Cardiac fibroblast (primary cell): ENCODE measurements around the gene PTPRD.

ENCODE experiments used
- DNase-seq, 2 donors: peaks; one replicate each; pipeline versions ENCODE4 v3.0.0 to v3.0.0-alpha.2; 2010; ENCODE audit warnings: low read depth in 2 of 2
- H3K4me3 ChIP-seq, 2 donors: replicated peaks in 1 of 2; 1 replicate in 1 of 2; 2 replicates in 1 of 2; pipeline ENCODE4 v1.5.1; 2011; ENCODE audit warnings: low read depth in 2 of 2, low read length in 2 of 2, mild to moderate bottlenecking in 2 of 2, moderate library complexity in 1 of 2
- CTCF ChIP-seq: IDR thresholded peaks from one replicate; pipeline ENCODE4 v1.5.1; 2011; ENCODE audit warnings: low read depth, mild to moderate bottlenecking, low read length, inconsistent platforms

Gene PTPRD

DNA sequence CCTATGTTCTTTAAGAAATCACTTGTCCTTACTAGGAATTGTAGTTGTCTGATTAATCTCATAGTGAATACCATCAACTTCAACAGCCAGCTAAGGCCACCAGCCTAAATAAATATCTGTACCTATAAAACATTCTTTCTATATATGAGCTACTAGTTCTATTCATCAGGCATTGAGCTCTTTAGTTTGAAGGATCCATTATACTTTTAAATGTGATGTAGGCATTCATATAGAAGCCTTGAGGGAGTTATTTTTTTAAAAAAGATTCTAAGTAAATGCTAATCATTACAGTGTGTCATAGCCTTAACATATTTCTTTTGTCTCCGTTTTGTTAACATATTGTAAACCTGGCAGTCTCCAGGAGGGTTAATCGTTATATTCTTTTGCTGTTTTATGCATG is 838.3 kb downstream of the PTPRD start:
- no peak for DNase-seq
- no peak for TF ChIP-seq CTCF
- H3K4me3 ChIP-seq = no peak overlapping the region

GRCh38 chr9:9771314-9771713 is 841.5 kb downstream of the PTPRD start:
- no peak for DNase-seq
- H3K4me3 ChIP-seq = no peak overlapping the region
- no peak for TF ChIP-seq CTCF

GRCh38 chr9:9764821-9765220 is 848.0 kb downstream of the PTPRD start:
- H3K4me3 ChIP-seq = no peak overlapping the region
- no peak for DNase-seq
- no peak for TF ChIP-seq CTCF

DNA sequence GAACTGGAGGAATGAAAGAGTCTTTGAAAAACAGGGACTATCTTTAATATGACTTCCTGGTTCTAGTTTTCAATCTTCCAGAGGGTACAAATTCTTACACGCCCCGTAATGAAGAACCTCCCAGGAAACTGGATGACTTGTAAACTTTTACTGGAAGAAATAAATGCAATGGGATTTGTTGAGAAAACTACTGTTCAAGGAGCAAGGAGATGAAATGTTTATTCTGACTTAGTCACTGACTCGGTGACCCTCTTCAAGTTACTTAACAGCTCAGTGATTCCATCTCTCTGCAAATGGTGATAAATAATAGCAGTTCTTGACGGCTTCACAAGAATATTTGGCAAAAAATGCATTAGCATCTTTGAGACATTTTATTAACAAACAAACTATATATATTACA is 858.6 kb downstream of the PTPRD start:
- no peak for DNase-seq
- no peak for TF ChIP-seq CTCF

DNA sequence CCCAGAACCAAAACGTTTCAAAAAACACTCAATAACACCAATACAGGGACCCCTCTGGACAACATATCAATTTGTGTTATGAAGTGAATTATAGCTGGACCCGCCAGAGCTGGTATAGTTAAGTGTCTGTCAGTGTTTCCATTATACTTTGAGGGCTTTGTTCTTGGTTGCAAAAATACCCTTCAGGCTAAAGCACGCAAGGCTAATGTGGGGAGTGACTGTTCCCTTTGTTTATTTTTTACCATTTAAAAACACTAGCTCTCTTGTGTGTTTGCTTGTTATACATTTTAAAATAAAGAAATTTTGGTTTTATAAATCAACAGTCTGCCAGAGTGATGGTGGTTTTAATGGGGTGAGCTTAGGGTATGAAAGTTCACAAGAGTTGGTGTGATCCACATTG is 859.5 kb downstream of the PTPRD start:
- no peak overlapping the region for H3K4me3 ChIP-seq
- TF ChIP-seq CTCF = no peak
- DNase-seq = no peak

More for the DNA sequence above, 858.6 kb downstream of the PTPRD start:
- no peak overlapping the region for H3K4me3 ChIP-seq

DNA sequence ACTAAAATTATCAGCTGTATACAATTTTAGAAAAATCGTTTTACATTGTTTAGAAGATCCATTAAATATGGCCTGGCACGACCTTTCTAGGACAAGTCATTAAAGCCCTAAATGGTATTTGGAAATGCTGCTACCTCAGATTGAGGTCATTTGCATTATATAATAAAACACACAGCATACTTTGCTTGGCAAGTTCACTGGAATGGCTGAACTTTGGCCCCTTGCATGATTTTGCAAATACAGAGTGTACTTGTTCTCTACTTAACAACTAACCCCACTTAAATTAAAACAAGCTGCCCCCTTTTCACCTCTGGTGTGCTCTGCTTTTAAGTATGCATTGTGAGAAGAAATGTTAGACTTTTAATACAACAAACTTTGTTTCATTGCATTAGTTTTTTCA is 860.1 kb downstream of the PTPRD start:
- no peak overlapping the region for H3K4me3 ChIP-seq
- no peak for TF ChIP-seq CTCF
- DNase-seq = no peak

DNA sequence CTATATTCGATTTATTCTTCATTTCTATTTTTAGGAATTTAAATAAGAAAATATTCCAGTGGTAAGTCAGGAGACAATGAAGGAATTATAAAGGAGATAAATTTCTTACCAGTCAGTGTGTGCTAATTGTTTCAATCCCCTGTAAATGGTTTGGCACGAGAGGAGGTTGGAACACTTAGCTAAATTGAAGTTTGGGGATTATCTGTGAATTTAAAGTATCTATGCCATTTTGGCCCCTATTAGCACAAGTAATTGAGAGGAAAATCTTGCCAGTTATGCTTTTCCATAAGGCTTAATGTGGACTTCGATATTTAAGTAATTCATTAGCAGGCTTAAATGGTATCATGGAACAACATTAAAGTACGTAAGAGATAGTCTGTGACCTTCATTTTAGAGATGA is 860.8 kb downstream of the PTPRD start:
- DNase-seq = no peak
- no peak overlapping the region for H3K4me3 ChIP-seq
- TF ChIP-seq CTCF = no peak
